ENCODE measurements around the gene ANO9. TPM values are rescaled to one million over a fixed set of nuclear protein-coding genes. Genes with fewer than 3 reads are reported as not detected.

ANO9 gene
- total RNA-seq, 1 experiment from 2014 or later = 16.6 TPM

GRCh38 chr11:394858-395655, 46.8 kb downstream of the ANO9 start:
- H3K27ac ChIP-seq (ENCODE audit: low read length) = peak overlapping the region; percentile 98
- H2AFZ ChIP-seq (ENCODE audit: low read length) = 0 out of 2 replicates have a peak overlapping the region, but pooled peaks have one; percentile 30
- H4K20me1 ChIP-seq (ENCODE audit: low read length) = peaks cover 12% of the 10 kb centered on the region; the same call in 1 of the 2 replicates
- POLR2A ChIA-PET (ENCODE audit: unreplicated experiment) = no interaction called here
- H3K4me3 ChIP-seq (ENCODE audit: low read length) = peak overlapping the region; percentile 90
- peaks cover 19% of the 10 kb centered on the region for H3K4me1 ChIP-seq (ENCODE audit: insufficient read depth, low read length)
- intact Hi-C loops (cut with micrococcal nuclease) = loop anchor here (10.0 kb wide), 1 partner anchor 50 kb away; the partner anchor contains the start of gene ANO9
- TSS peak; percentile 70 for BruUV-seq (replicated peaks)
- peak overlapping the region; percentile 96 for H3K4me2 ChIP-seq (ENCODE audit: low read length)
- H3K9me3 ChIP-seq (ENCODE audit: low read length) = no peaks in the 10 kb centered on the region
- no peak for TF ChIP-seq EZH2phosphoT487 (IDR thresholded peaks at IDR 0.05; ENCODE audit: borderline replicate concordance, low read length)
- no peak for TF ChIP-seq EZH2 (IDR thresholded peaks at IDR 0.05; ENCODE audit: low read length, unreplicated experiment)
- peaks cover 42% of the 10 kb centered on the region for H3K79me2 ChIP-seq (ENCODE audit: low read length)
- peaks cover 26% of the 10 kb centered on the region for H3K36me3 ChIP-seq (ENCODE audit: low read depth, low read length)
- ATAC-seq (0 out of 2 replicates have a peak, but pooled peaks have one; percentile 2), DNase-seq (no peak)
- peak overlapping the region; percentile 99 for H3K9ac ChIP-seq (ENCODE audit: low read length)
- no peaks in the 10 kb centered on the region for H3K9me2 ChIP-seq (replicated peaks; ENCODE audit: low read length)
- H3F3A ChIP-seq (ENCODE audit: low read length, unreplicated experiment) = no peaks in the 10 kb centered on the region
- no peaks in the 10 kb centered on the region for H3K27me3 ChIP-seq (ENCODE audit: low read length)
- CTCF ChIA-PET = interaction anchor here (0.8 kb wide), 1 partner anchor 27 kb away, joined by 4 read pairs; no protein-coding TSS in a partner anchor

- H3K4me2 ChIP-seq (ENCODE audit: low read length) = peak within 1 kb of the TSS; percentile 96
- H3K27me3 ChIP-seq (ENCODE audit: low read length) = no peaks in the 10 kb centered on the region
- H3K79me2 ChIP-seq (ENCODE audit: low read length) = peaks cover 42% of the 10 kb centered on the region
- no TSS peak for BruUV-seq (replicated peaks)
- H3K4me1 ChIP-seq (ENCODE audit: insufficient read depth, low read length) = peaks cover 19% of the 10 kb centered on the region
- no peaks in the 10 kb centered on the region for H3F3A ChIP-seq (ENCODE audit: low read length, unreplicated experiment)
- ATAC-seq (peak; percentile 77), DNase-seq (peak; percentile 93)
- H3K27ac ChIP-seq (ENCODE audit: low read length) = peak within 1 kb of the TSS; percentile 98
- ChIA-PET POLR2A (ENCODE audit: unreplicated experiment) (no interaction called here), CTCF (interaction anchor here (0.8 to 1.2 kb wide), 2 partner anchors 26 to 54 kb away, joined by 4 read pairs; no protein-coding TSS in a partner anchor)
- intact Hi-C loops (cut with micrococcal nuclease) = loop anchor here (10.0 kb wide), 1 partner anchor 51 kb away; the partner anchor contains the start of gene ANO9
- H3K36me3 ChIP-seq (ENCODE audit: low read depth, low read length) = peaks cover 20% of the 10 kb centered on the region
- peak within 1 kb of the TSS; percentile 99 for H3K9ac ChIP-seq (ENCODE audit: low read length)
- TF ChIP-seq EZH2phosphoT487 (IDR thresholded peaks at IDR 0.05; ENCODE audit: borderline replicate concordance, low read length) (no peak), EZH2 (IDR thresholded peaks at IDR 0.05; ENCODE audit: low read length, unreplicated experiment) (no peak), CTCF (conservative IDR thresholded peaks at IDR 0.05; ENCODE audit: low read depth, low read length) (no peak)
- H3K4me3 ChIP-seq (ENCODE audit: low read length) = peak within 1 kb of the TSS; percentile 90
- no peaks in the 10 kb centered on the region for H3K9me2 ChIP-seq (replicated peaks; ENCODE audit: low read length)
- H4K20me1 ChIP-seq (ENCODE audit: low read length) = peaks cover 12% of the 10 kb centered on the region; the same call in 1 of the 2 replicates
- no peaks in the 10 kb centered on the region for H3K9me3 ChIP-seq (ENCODE audit: low read length)
- H2AFZ ChIP-seq (ENCODE audit: low read length) = 0 out of 2 replicates have a peak within 1 kb of the TSS, but pooled peaks have one; percentile 43
These were observed 47.6 kb downstream of the ANO9 start, which contains the start of gene PKP3 for GRCh38 chr11:394034-394857. Gene PKP3 (plus strand): TSS chr11:394209. CDS start chr11:394293, 84 bp downstream.
